Natural killer cell (primary cell): ENCODE results near the gene ZNF536. TPM values are rescaled to one million over a fixed set of nuclear protein-coding genes. Genes with fewer than 3 reads are reported as not detected.

Experiments
- ATAC-seq, 3 donors: fragments of 150-1000 bp in 2 of 3; fragments of 200-7000 bp in 1 of 3; cut with Tn5 transposase; 1 replicate in 1 of 3; 2 replicates in 2 of 3; pipeline ENCODE4 v1.10.0; 2021; ENCODE audit warnings: mild to moderate bottlenecking in 2 of 3, moderate library complexity in 2 of 3
- DNase-seq, 2 donors: peaks; one replicate each; pipeline versions ENCODE4 v3.0.0 to v3.0.0-alpha.2; 2013 to 2021; ENCODE audit warnings: mixed read lengths in 1 of 2
- H3K27ac ChIP-seq: one replicate; pipeline ENCODE4 v1.5.1; 2013; ENCODE audit warnings: mild to moderate bottlenecking, low read length
- H3K27me3 ChIP-seq: one replicate; pipeline ENCODE4 v1.6.1; 2013; ENCODE audit warnings: low read length; ENCODE audit not compliant: control insufficient read depth, insufficient read depth
- H3K36me3 ChIP-seq: one replicate; pipeline ENCODE4 v1.6.1; 2013; ENCODE audit warnings: low read length; ENCODE audit not compliant: control insufficient read depth, insufficient read depth
- H3K4me1 ChIP-seq: one replicate; pipeline ENCODE4 v1.6.1; 2013; ENCODE audit warnings: low read length; ENCODE audit not compliant: control insufficient read depth, insufficient read depth
- H3K4me3 ChIP-seq: one replicate; pipeline ENCODE4 v1.5.1; 2013; ENCODE audit warnings: low read length
- H3K9me3 ChIP-seq: one replicate; pipeline ENCODE4 v1.6.1; 2013; ENCODE audit warnings: low read length; ENCODE audit not compliant: control insufficient read depth, insufficient read depth
- H3K27ac Mint-ChIP-seq, 2 donors: one replicate each; pipeline ENCODE4 v1.8.0; 2022; ENCODE audit warnings: mild to moderate bottlenecking in 2 of 2, mixed read lengths in 2 of 2, moderate library complexity in 1 of 2
- H3K27me3 Mint-ChIP-seq, 2 donors: one replicate each; pipeline ENCODE4 v1.8.0; 2022; ENCODE audit warnings: low read depth in 2 of 2, mixed read lengths in 2 of 2
- H3K36me3 Mint-ChIP-seq: one replicate; pipeline ENCODE4 v1.8.0; 2022; ENCODE audit warnings: mixed read lengths
- H3K4me1 Mint-ChIP-seq, 2 donors: one replicate each; pipeline ENCODE4 v1.8.0; 2022; ENCODE audit warnings: mixed read lengths in 2 of 2
- H3K4me3 Mint-ChIP-seq: one replicate; pipeline ENCODE4 v1.8.0; 2022; ENCODE audit warnings: mild to moderate bottlenecking, moderate library complexity, mixed read lengths
- H3K9me3 Mint-ChIP-seq, 2 donors: one replicate each; pipeline ENCODE4 v1.8.0; 2022; ENCODE audit warnings: mixed read lengths in 2 of 2
- WGBS: methylation state at CpG from one replicate; pipeline ENCODE4 v1.1.7; 2013; ENCODE audit warnings: missing lambda C conversion rate; ENCODE audit not compliant: insufficient coverage; 5-methylcytosine and 5-hydroxymethylcytosine counted together
- intact Hi-C: fragments of 100-400 bp; cut with micrococcal nuclease; formaldehyde crosslinking; loops from one replicate; pipeline ENCODE4 v1.14.2; 2022
- total RNA-seq, 4 donors: library from RNA; stranded (reverse); fragments of 120-200 nt in 1 of 4; gene quantifications; one replicate each; pipeline versions ENCODE4 v1.2.3 to v1.2.4, GENCODE V29; 2013 to 2022
- TF ChIP-seq, protein P1 (sequence below): fragments of 200-600 bp; IDR thresholded peaks from one replicate; pipeline ENCODE4 v1.8.0; 2022; ENCODE audit warnings: antibody characterized with exemption

Gene ZNF536
- not detected for total RNA-seq
- not detected for total RNA-seq (2013)

DNA sequence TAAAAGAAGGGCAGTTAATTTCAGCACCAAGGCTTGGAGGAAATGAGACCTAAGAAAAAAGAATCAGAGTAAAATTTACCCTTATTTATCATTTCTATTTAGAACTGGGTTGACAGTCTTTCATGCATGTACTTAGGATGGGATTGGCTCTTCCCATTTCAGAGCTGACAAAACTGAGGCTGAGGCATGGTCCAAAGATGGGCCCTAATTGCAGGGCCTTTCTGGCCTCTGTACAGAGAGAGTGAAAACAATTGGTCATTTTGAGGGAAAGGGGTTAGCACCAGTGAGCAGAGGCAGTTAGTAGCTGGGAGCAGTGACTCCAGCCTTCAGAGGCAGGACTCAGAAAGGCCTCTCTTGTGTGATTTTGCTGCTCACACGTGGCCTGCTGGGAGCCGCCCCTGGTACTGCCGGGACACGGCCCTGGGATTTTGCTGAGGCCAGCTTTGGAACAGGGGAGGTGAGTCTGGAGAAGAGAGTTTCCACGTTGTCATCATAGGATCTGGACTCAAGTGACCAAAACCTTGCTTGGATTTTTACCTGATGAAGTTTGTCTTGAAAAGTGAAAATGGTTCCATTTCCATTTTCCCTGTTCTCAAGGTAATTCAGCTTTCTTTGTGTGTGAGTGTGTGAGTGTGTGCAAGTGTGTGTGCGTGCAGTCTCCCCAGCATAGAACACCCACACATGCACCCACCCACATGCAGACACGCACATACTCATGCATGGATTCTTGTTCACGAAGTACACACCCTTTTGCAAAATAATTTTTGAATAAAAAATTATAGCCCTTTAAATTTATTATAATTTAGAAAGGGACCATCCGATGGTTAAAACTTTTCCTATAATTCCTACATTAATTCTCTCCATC lies at the start of gene ZNF536:
TSS of gene ZNF536 (plus strand) at position 425 of the 865 bp plus-strand sequence. CDS start 71,179 bp downstream, outside the sequence.
- no peak for ATAC-seq
- no peak within 1 kb of the TSS for H3K4me3 ChIP-seq
- DNase-seq: no peak
- no peaks in the 10 kb centered on the region for H3K9me3 ChIP-seq
- intact Hi-C loops: no loop called here
- H3K36me3 ChIP-seq: no peaks in the 10 kb centered on the region
- Mint-ChIP-seq H3K36me3 (no peaks in the 10 kb centered on the region), H3K9me3 (no peaks in the 10 kb centered on the region), H3K27me3 (peaks cover 29 to 34% of the 10 kb centered on the region in 2 donors), H3K4me3 (no peak within 1 kb of the TSS), H3K4me1 (no peaks in the 10 kb centered on the region), H3K27ac (no peak within 1 kb of the TSS)
- no peaks in the 10 kb centered on the region for H3K4me1 ChIP-seq
- 87% methylated on average over 5 of the region's 9 CpGs for WGBS
- no peak within 1 kb of the TSS for H3K27ac ChIP-seq
- TF ChIP-seq, protein P1, sequence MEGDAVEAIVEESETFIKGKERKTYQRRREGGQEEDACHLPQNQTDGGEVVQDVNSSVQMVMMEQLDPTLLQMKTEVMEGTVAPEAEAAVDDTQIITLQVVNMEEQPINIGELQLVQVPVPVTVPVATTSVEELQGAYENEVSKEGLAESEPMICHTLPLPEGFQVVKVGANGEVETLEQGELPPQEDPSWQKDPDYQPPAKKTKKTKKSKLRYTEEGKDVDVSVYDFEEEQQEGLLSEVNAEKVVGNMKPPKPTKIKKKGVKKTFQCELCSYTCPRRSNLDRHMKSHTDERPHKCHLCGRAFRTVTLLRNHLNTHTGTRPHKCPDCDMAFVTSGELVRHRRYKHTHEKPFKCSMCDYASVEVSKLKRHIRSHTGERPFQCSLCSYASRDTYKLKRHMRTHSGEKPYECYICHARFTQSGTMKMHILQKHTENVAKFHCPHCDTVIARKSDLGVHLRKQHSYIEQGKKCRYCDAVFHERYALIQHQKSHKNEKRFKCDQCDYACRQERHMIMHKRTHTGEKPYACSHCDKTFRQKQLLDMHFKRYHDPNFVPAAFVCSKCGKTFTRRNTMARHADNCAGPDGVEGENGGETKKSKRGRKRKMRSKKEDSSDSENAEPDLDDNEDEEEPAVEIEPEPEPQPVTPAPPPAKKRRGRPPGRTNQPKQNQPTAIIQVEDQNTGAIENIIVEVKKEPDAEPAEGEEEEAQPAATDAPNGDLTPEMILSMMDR: no peak
- H3K27me3 ChIP-seq: peaks cover 7% of the 10 kb centered on the region

DNA sequence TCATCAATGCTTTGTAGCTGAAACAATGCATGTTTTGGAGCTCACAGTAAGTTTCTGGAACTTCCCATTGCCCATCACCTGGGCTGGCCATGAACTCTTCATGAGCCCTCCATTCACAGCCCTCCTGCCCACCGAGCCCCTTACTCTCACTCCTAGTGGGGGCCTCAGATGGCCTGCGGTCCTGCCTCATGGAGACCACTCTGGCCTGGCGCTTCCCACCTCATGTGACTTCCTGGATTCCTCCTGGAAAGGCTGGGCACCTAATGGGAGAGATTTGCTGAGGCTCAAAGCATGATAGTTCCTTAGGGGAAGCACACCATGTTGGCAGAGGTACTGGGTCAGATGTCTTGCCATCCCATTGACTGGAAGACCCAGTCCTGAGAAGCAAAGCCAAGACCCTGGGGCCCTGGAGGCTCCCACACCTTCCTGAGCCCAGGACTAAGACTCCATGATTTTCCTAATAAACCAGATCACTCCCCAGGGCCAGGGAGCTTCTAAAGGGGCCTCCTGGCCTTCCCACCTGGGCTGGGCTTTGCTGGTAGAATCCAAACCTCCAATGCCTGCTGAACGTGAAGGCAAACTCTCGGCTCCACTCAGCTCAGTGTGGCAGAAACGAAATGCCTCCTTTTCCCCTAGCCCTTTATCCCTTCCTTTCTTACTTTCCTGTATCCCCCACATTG lies 49.4 kb upstream of the ZNF536 start:
- H3K4me3 ChIP-seq: no peak overlapping the region
- no peak overlapping the region for H3K27ac Mint-ChIP-seq
- TF ChIP-seq, protein P1: no peak
- H3K4me1 Mint-ChIP-seq: no peaks in the 10 kb centered on the region
- no peak overlapping the region for H3K27ac ChIP-seq
- no peak for ATAC-seq
- H3K27me3 Mint-ChIP-seq: peaks cover 5 to 8% of the 10 kb centered on the region in 2 donors
- H3K36me3 ChIP-seq: no peaks in the 10 kb centered on the region
- intact Hi-C loops: no loop called here
- no peaks in the 10 kb centered on the region for H3K9me3 ChIP-seq
- no peak for DNase-seq
- H3K36me3 Mint-ChIP-seq: no peaks in the 10 kb centered on the region
- H3K27me3 ChIP-seq: no peaks in the 10 kb centered on the region
- H3K4me3 Mint-ChIP-seq: no peak overlapping the region
- H3K4me1 ChIP-seq: no peaks in the 10 kb centered on the region
- 72% methylated on average over 6 of the region's 6 CpGs for WGBS
- H3K9me3 Mint-ChIP-seq: peaks cover 0 to 4% of the 10 kb centered on the region in 2 donors

DNA sequence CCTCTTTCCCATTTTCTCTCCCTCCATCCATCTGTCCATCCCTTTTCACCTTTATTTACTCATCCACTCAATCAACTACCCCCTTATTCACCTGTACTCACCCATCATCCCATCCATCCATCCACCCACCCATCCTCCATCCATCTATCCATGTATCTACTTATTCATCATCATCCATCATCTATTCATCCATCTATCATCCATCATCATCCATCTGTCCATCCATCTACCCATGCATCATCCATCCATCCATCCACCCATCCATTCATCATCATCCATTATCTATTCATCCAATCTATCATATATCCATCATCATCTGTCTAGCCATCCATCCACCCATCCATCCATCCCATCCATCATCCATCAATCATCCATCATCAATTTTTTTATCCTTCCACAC lies 48.3 kb upstream of the ZNF536 start:
- intact Hi-C loops: no loop called here
- peaks cover 0 to 4% of the 10 kb centered on the region in 2 donors for H3K9me3 Mint-ChIP-seq
- no peak overlapping the region for H3K27ac Mint-ChIP-seq
- no peaks in the 10 kb centered on the region for H3K36me3 Mint-ChIP-seq
- no peaks in the 10 kb centered on the region for H3K36me3 ChIP-seq
- no peak overlapping the region for H3K4me3 ChIP-seq
- no peaks in the 10 kb centered on the region for H3K9me3 ChIP-seq
- H3K27ac ChIP-seq: no peak overlapping the region
- no peak overlapping the region for H3K4me3 Mint-ChIP-seq
- no peaks in the 10 kb centered on the region for H3K4me1 ChIP-seq
- H3K27me3 ChIP-seq: no peaks in the 10 kb centered on the region
- H3K4me1 Mint-ChIP-seq: no peaks in the 10 kb centered on the region
- TF ChIP-seq, protein P1: no peak
- ATAC-seq: no peak
- H3K27me3 Mint-ChIP-seq: peaks cover 5 to 8% of the 10 kb centered on the region in 2 donors
- DNase-seq: no peak
